ENCODE results near the gene RSKR. TPM values are rescaled to one million over a fixed set of nuclear protein-coding genes. Genes with fewer than 3 reads are reported as not detected.
A peak's percentile ranks its signal among the peaks of the same experiment; 100 is the strongest.

The RSKR gene
- total and polyA plus RNA-seq, 9 of the 15 experiments (the other 6 are each of a cell fraction or from before 2014, with no cell fraction given), result 1.4 to 42.3 (median 16.2) TPM

- TF ChIP-seq, protein P1, sequence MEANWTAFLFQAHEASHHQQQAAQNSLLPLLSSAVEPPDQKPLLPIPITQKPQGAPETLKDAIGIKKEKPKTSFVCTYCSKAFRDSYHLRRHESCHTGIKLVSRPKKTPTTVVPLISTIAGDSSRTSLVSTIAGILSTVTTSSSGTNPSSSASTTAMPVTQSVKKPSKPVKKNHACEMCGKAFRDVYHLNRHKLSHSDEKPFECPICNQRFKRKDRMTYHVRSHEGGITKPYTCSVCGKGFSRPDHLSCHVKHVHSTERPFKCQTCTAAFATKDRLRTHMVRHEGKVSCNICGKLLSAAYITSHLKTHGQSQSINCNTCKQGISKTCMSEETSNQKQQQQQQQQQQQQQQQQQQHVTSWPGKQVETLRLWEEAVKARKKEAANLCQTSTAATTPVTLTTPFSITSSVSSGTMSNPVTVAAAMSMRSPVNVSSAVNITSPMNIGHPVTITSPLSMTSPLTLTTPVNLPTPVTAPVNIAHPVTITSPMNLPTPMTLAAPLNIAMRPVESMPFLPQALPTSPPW (CRISPR knock-in tag; IDR thresholded peaks at IDR 0.05), result peak; percentile 67
- TF ChIP-seq SAFB2 (IDR thresholded peaks at IDR 0.05; ENCODE audit: borderline replicate concordance, low read depth, low read length, severe bottlenecking) (no peak), MXI1 (IDR thresholded peaks at IDR 0.05; ENCODE audit: low read depth, low read length) (0 out of 2 replicates have a peak, but pooled peaks have one; percentile 42), TBL1XR1 (IDR thresholded peaks at IDR 0.05; ENCODE audit: low read length in 2 of 2) (0 out of 4 replicates have a peak, but pooled peaks of 1 of the 2 experiments have one; percentile 40), CTBP1 (IDR thresholded peaks at IDR 0.05; ENCODE audit: borderline replicate concordance) (peak; percentile 85), CREB3 (tag; conservative IDR thresholded peaks at IDR 0.05; ENCODE audit: low read depth) (peak; percentile 60; the same call in 1 of the 2 replicates), MAX (CRISPR knock-in tag; IDR thresholded peaks at IDR 0.05) (peak; percentile 94), MAFF (IDR thresholded peaks at IDR 0.05; ENCODE audit: low read length) (no peak), GATAD2A (IDR thresholded peaks at IDR 0.05) (0 out of 2 replicates have a peak, but pooled peaks have one; percentile 12), ZNF316 (IDR thresholded peaks at IDR 0.05) (no peak), PRMT5 (CRISPR knock-in tag; IDR thresholded peaks at IDR 0.05) (no peak), GABPB1 (CRISPR knock-in tag; IDR thresholded peaks at IDR 0.05) (no peak), FOXA1 (IDR thresholded peaks at IDR 0.05; ENCODE audit: borderline replicate concordance) (no peak)
- TF ChIP-seq, protein P2, sequence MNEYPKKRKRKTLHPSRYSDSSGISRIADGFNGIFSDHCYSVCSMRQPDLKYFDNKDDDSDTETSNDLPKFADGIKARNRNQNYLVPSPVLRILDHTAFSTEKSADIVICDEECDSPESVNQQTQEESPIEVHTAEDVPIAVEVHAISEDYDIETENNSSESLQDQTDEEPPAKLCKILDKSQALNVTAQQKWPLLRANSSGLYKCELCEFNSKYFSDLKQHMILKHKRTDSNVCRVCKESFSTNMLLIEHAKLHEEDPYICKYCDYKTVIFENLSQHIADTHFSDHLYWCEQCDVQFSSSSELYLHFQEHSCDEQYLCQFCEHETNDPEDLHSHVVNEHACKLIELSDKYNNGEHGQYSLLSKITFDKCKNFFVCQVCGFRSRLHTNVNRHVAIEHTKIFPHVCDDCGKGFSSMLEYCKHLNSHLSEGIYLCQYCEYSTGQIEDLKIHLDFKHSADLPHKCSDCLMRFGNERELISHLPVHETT (CRISPR knock-in tag; conservative IDR thresholded peaks at IDR 0.05 in 1 of 2, IDR thresholded peaks at IDR 0.05 in 1 of 2), result peak in 1 of 2 experiments; percentile 43; a peak in 1 of 4 replicates
Observed at GRCh38 chr17:28576758-28577465, 37.1 kb downstream of the RSKR start, which contains the start of gene ALDOC (continued).

All from K562 (cell line).